ENCODE results near the gene BLACAT1.

GRCh38 chr1:205483372-205483771 lies 27.5 kb upstream of the BLACAT1 start:
- no peak for TF ChIP-seq ZNF124 (CRISPR knock-in tag; IDR thresholded peaks at IDR 0.05)
- TF ChIP-seq NUFIP1 (IDR thresholded peaks at IDR 0.05; ENCODE audit: partially characterized antibody) = no peak
- TF ChIP-seq TEAD1 (CRISPR knock-in tag; IDR thresholded peaks at IDR 0.05) = no peak
- no peak for TF ChIP-seq EHMT2 (IDR thresholded peaks at IDR 0.05)
